KMS-11 (cell line): ENCODE results near the gene UPK1B.

Experiments used
- H2AFZ ChIP-seq: fragments of 200-600 bp; sonication (generic); 2 replicates; pipeline ENCODE4 v1.6.1; 2016; ENCODE audit warnings: antibody characterized with exemption, mixed run types, low read depth
- H3K27ac ChIP-seq: fragments of 200-600 bp; sonication (generic); 2 replicates; pipeline ENCODE4 v1.6.1; 2016; ENCODE audit warnings: mild to moderate bottlenecking, mixed run types
- H3K27me3 ChIP-seq: fragments of 200-600 bp; sonication (generic); 2 replicates; pipeline ENCODE4 v1.6.1; 2017; ENCODE audit warnings: mild to moderate bottlenecking, low read depth, mixed run types, moderate library complexity; ENCODE audit not compliant: insufficient read depth
- H3K36me3 ChIP-seq: fragments of 200-600 bp; sonication (generic); 2 replicates; pipeline ENCODE4 v1.6.1; 2017; ENCODE audit warnings: mild to moderate bottlenecking, mixed run types; ENCODE audit not compliant: insufficient read depth
- H3K4me1 ChIP-seq: fragments of 200-600 bp; sonication (generic); 2 replicates; pipeline ENCODE4 v1.6.1; 2016; ENCODE audit warnings: mild to moderate bottlenecking, low read depth, mixed run types; ENCODE audit not compliant: poor library complexity, severe bottlenecking
- H3K4me2 ChIP-seq: fragments of 200-600 bp; sonication (generic); 2 replicates; pipeline ENCODE4 v1.7.0; 2016; ENCODE audit warnings: mild to moderate bottlenecking, mixed run types
- H3K4me3 ChIP-seq: fragments of 200-600 bp; sonication (generic); IDR thresholded peaks from 2 replicates; pipeline ENCODE4 v1.6.1; 2017; ENCODE audit warnings: low read depth, low read length, mixed read lengths; ENCODE audit not compliant: insufficient read depth
- H3K79me2 ChIP-seq: fragments of 200-600 bp; sonication (generic); 2 replicates; pipeline ENCODE4 v1.6.1; 2016; ENCODE audit warnings: low read depth, mixed run types; ENCODE audit not compliant: insufficient read depth
- H3K9ac ChIP-seq: fragments of 200-600 bp; sonication (generic); 2 replicates; pipeline ENCODE4 v1.6.1; 2016; ENCODE audit warnings: mild to moderate bottlenecking, mixed run types
- H4K20me1 ChIP-seq: fragments of 200-600 bp; sonication (generic); 2 replicates; pipeline ENCODE4 v1.6.1; 2016; ENCODE audit warnings: mild to moderate bottlenecking, mixed run types; ENCODE audit not compliant: insufficient read depth
- CTCF ChIP-seq: fragments of 200-600 bp; sonication (generic); conservative IDR thresholded peaks from 2 replicates; pipeline ENCODE4 v1.6.1; 2017; ENCODE audit warnings: low read depth, mild to moderate bottlenecking, antibody characterized with exemption, low read length, moderate library complexity, mixed read lengths

UPK1B gene

GRCh38 chr3:119147494-119147893 is 25.9 kb upstream of the UPK1B start:
- Histone ChIP-seq H4K20me1 (no peaks in the 10 kb centered on the region), H3K4me3 (no peak overlapping the region), H3K36me3 (no peaks in the 10 kb centered on the region), H3K27me3 (no peaks in the 10 kb centered on the region), H3K27ac (no peak overlapping the region), H3K79me2 (no peaks in the 10 kb centered on the region), H3K9ac (no peak overlapping the region), H2AFZ (no peak overlapping the region), H3K4me1 (no peaks in the 10 kb centered on the region), H3K4me2 (no peak overlapping the region)
- TF ChIP-seq CTCF, result no peak

- no peaks in the 10 kb centered on the region for H3K27me3 ChIP-seq
- H4K20me1 ChIP-seq, result no peaks in the 10 kb centered on the region
- no peak for TF ChIP-seq CTCF
- H3K36me3 ChIP-seq, result no peaks in the 10 kb centered on the region
- H3K4me1 ChIP-seq, result no peaks in the 10 kb centered on the region
- H3K4me3 ChIP-seq, result no peak overlapping the region
- H3K27ac ChIP-seq, result no peak overlapping the region
- H2AFZ ChIP-seq, result no peak overlapping the region
- no peak overlapping the region for H3K9ac ChIP-seq
- no peak overlapping the region for H3K4me2 ChIP-seq
- H3K79me2 ChIP-seq, result no peaks in the 10 kb centered on the region
Measured at GRCh38 chr3:119148493-119149180, 24.8 kb upstream of the UPK1B start.

- Histone ChIP-seq H2AFZ (no peak overlapping the region), H3K36me3 (no peaks in the 10 kb centered on the region), H3K4me3 (no peak overlapping the region), H3K4me2 (no peak overlapping the region), H4K20me1 (no peaks in the 10 kb centered on the region), H3K9ac (no peak overlapping the region), H3K4me1 (no peaks in the 10 kb centered on the region), H3K79me2 (no peaks in the 10 kb centered on the region), H3K27me3 (no peaks in the 10 kb centered on the region), H3K27ac (no peak overlapping the region)
- TF ChIP-seq CTCF, result no peak
Measured at GRCh38 chr3:119149484-119149883, 23.9 kb upstream of the UPK1B start.

- Histone ChIP-seq H3K36me3 (no peaks in the 10 kb centered on the region), H3K79me2 (no peaks in the 10 kb centered on the region), H3K4me2 (no peak overlapping the region), H3K4me3 (no peak overlapping the region), H3K27me3 (no peaks in the 10 kb centered on the region), H3K9ac (no peak overlapping the region), H3K4me1 (no peaks in the 10 kb centered on the region), H3K27ac (no peak overlapping the region), H2AFZ (no peak overlapping the region), H4K20me1 (no peaks in the 10 kb centered on the region)
- no peak for TF ChIP-seq CTCF
Measured at GRCh38 chr3:119156868-119157267, 16.5 kb upstream of the UPK1B start.
